Measurements from ENCODE around the gene KCTD18. TPM values are rescaled to one million over a fixed set of nuclear protein-coding genes. Genes with fewer than 3 reads are reported as not detected.

Gene KCTD18
- total RNA-seq, 1 experiment from 2014 or later, result 19.6 TPM

DNA sequence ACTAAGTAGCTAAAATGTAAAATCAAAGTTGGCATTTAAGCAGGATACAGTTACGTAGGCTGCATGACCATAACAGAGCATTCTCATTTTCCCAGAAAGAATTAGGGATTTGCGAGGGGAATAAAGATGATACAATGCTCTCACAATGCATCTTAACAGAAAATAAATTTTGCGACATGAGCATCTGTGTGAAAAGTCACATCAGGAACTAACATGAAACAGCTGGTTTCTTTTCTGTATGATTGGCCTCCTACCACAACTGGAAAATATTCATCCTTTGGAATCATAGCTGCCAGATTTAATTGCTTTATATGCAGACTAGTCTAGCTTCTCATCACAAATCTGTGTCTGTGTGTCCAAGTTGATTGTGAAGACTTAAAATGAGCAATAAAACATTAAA lies 66.0 kb downstream of the KCTD18 start:
- Histone ChIP-seq H3K9me2 (ENCODE audit: insufficient read depth) (no peaks in the 10 kb centered on the region), H2AFZ (no peak overlapping the region), H3K9me3 (ENCODE audit: insufficient read depth, low read depth) (no peaks in the 10 kb centered on the region), H3K4me2 (no peak overlapping the region), H3K36me3 (ENCODE audit: low read depth) (peaks cover 36% of the 10 kb centered on the region), H4K20me1 (ENCODE audit: insufficient read depth) (no peaks in the 10 kb centered on the region), H3K27ac (no peak overlapping the region), H3F3A (ENCODE audit: insufficient read depth, low read depth) (no peaks in the 10 kb centered on the region; the same call in 1 of the 2 replicates), H3K4me1 (replicated peaks; ENCODE audit: insufficient read depth) (no peaks in the 10 kb centered on the region), H3K27me3 (ENCODE audit: insufficient read depth, low read depth) (no peaks in the 10 kb centered on the region), H3K79me2 (ENCODE audit: low read depth) (no peaks in the 10 kb centered on the region), H3K4me3 (no peak overlapping the region)
- intact Hi-C loops (cut with micrococcal nuclease; ENCODE audit: unreplicated experiment), result no loop called here
- DNase-seq, result no peak
- BruUV-seq (replicated peaks), result no TSS peak
- POLR2A ChIA-PET (ENCODE audit: unreplicated experiment), result no interaction called here
- CTCF ChIA-PET, result no interaction called here
- TF ChIP-seq, protein P1, sequence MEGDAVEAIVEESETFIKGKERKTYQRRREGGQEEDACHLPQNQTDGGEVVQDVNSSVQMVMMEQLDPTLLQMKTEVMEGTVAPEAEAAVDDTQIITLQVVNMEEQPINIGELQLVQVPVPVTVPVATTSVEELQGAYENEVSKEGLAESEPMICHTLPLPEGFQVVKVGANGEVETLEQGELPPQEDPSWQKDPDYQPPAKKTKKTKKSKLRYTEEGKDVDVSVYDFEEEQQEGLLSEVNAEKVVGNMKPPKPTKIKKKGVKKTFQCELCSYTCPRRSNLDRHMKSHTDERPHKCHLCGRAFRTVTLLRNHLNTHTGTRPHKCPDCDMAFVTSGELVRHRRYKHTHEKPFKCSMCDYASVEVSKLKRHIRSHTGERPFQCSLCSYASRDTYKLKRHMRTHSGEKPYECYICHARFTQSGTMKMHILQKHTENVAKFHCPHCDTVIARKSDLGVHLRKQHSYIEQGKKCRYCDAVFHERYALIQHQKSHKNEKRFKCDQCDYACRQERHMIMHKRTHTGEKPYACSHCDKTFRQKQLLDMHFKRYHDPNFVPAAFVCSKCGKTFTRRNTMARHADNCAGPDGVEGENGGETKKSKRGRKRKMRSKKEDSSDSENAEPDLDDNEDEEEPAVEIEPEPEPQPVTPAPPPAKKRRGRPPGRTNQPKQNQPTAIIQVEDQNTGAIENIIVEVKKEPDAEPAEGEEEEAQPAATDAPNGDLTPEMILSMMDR (conservative IDR thresholded peaks at IDR 0.05), result no peak
- no peak for TF ChIP-seq EZH2 (IDR thresholded peaks at IDR 0.05; ENCODE audit: low read depth)

DNA sequence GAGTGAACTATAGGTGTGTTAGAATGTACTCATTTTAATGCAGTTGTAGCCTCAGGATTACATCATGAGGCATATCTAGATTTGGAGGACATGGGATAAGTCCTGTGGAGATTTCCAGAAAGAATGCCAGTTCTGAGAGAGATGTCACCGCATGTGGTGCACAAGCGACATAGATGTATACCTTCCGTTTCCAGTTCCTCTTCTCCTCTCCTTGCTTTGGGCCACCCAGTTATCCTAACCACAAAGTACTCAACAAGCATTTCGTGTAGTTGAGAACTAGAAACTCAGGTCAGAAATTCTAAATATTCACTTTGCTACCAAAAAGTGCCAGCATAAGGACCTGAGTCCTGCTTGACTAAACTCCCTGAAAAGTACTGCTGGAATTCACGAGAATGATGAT lies 66.5 kb downstream of the KCTD18 start:
- H3K4me3 ChIP-seq, result no peak overlapping the region

DNA sequence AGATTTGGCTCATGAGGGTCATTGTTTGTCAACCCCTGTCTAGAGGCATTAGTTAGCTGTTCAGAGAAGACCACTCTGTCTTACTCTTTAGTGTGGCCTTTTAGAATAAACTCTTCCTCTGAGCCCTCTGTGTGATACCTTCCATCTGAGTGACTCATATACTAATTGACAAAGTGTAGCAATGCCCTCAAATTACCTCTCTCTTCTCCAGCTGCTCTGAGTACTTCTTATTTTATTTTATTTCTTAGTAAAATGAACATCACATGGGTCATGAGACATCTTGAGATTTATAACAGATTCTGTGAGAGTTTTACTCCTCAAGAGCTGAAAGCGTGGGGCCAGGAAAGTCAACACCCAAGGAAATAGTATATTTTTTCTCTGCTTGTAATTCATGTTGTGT lies 67.4 kb downstream of the KCTD18 start:
- BruUV-seq (replicated peaks), result no TSS peak
- Histone ChIP-seq H2AFZ (no peak overlapping the region), H3K9me3 (ENCODE audit: insufficient read depth, low read depth) (no peaks in the 10 kb centered on the region), H4K20me1 (ENCODE audit: insufficient read depth) (no peaks in the 10 kb centered on the region; the same call in 1 of the 2 replicates), H3K27ac (no peak overlapping the region), H3K27me3 (ENCODE audit: insufficient read depth, low read depth) (no peaks in the 10 kb centered on the region), H3K79me2 (ENCODE audit: low read depth) (no peaks in the 10 kb centered on the region), H3K4me3 (no peak overlapping the region), H3K4me1 (replicated peaks; ENCODE audit: insufficient read depth) (no peaks in the 10 kb centered on the region), H3F3A (ENCODE audit: insufficient read depth, low read depth) (no peaks in the 10 kb centered on the region; the same call in 1 of the 2 replicates), H3K4me2 (no peak overlapping the region), H3K36me3 (ENCODE audit: low read depth) (peaks cover 40% of the 10 kb centered on the region), H3K9me2 (ENCODE audit: insufficient read depth) (no peaks in the 10 kb centered on the region)
- no peak for TF ChIP-seq EZH2 (IDR thresholded peaks at IDR 0.05; ENCODE audit: low read depth)
- TF ChIP-seq, protein P1 (conservative IDR thresholded peaks at IDR 0.05), result no peak
- intact Hi-C loops (cut with micrococcal nuclease; ENCODE audit: unreplicated experiment), result no loop called here
- no peak for DNase-seq
- CTCF ChIA-PET, result no interaction called here
- POLR2A ChIA-PET (ENCODE audit: unreplicated experiment), result interaction anchor here (0.6 kb wide), 1 partner anchor 523 kb away, joined by 5 read pairs; no protein-coding TSS in a partner anchor

More for the DNA sequence above, 66.5 kb downstream of the KCTD18 start:
- ChIA-PET CTCF (no interaction called here), POLR2A (ENCODE audit: unreplicated experiment) (no interaction called here)
- BruUV-seq (replicated peaks), result TSS peak; percentile 3
- DNase-seq, result no peak
- Histone ChIP-seq H3F3A (ENCODE audit: insufficient read depth, low read depth) (no peaks in the 10 kb centered on the region; the same call in 1 of the 2 replicates), H3K9me3 (ENCODE audit: insufficient read depth, low read depth) (no peaks in the 10 kb centered on the region), H2AFZ (no peak overlapping the region), H3K4me1 (replicated peaks; ENCODE audit: insufficient read depth) (no peaks in the 10 kb centered on the region), H3K9me2 (ENCODE audit: insufficient read depth) (no peaks in the 10 kb centered on the region), H3K27me3 (ENCODE audit: insufficient read depth, low read depth) (no peaks in the 10 kb centered on the region), H3K4me2 (no peak overlapping the region), H3K36me3 (ENCODE audit: low read depth) (peaks cover 39% of the 10 kb centered on the region), H4K20me1 (ENCODE audit: insufficient read depth) (no peaks in the 10 kb centered on the region; the same call in 1 of the 2 replicates), H3K27ac (no peak overlapping the region), H3K79me2 (ENCODE audit: low read depth) (no peaks in the 10 kb centered on the region)
- no peak for TF ChIP-seq EZH2 (IDR thresholded peaks at IDR 0.05; ENCODE audit: low read depth)
- TF ChIP-seq, protein P1 (conservative IDR thresholded peaks at IDR 0.05), result no peak
- intact Hi-C loops (cut with micrococcal nuclease; ENCODE audit: unreplicated experiment), result no loop called here
